HG02970 (cell line): ENCODE measurements around the gene VAC14.
A peak's percentile ranks its signal among the peaks of the same experiment; 100 is the strongest.
"Not testable (repeated sequence)": the region's sequence is repeated elsewhere in the genome, so short reads cannot be mapped to it uniquely, and the experiment has no call there.

Experiments used
- ATAC-seq: cut with Tn5 transposase; IDR thresholded peaks from one replicate; pipeline ENCODE4 v1.9.1; 2021; ENCODE audit warnings: mild to moderate bottlenecking, moderate library complexity, moderate number of reproducible peaks; ENCODE audit not compliant: unreplicated experiment, low FRiP score

The VAC14 gene

GRCh38 chr16:70800781-70801480 is at the start of gene VAC14:
Gene VAC14 (minus strand): TSS chr16:70801158. CDS start chr16:70800900, 258 bp downstream.
- ATAC-seq = peak; percentile 95

GRCh38 chr16:70823498-70824118 is 22.6 kb upstream of the VAC14 start:
- ATAC-seq = not testable (repeated sequence)

- not testable (repeated sequence) for ATAC-seq
These were observed 21.8 kb upstream of the VAC14 start for GRCh38 chr16:70822734-70823133.

GRCh38 chr16:70818088-70818487 is 17.1 kb upstream of the VAC14 start:
- not testable (repeated sequence) for ATAC-seq

GRCh38 chr16:70809392-70810060 is 8.6 kb upstream of the VAC14 start:
- no peak for ATAC-seq

- no peak for ATAC-seq
These were observed 7.4 kb upstream of the VAC14 start for GRCh38 chr16:70808371-70808770.

GRCh38 chr16:70805787-70806186 is 4.8 kb upstream of the VAC14 start:
- no peak for ATAC-seq

- no peak for ATAC-seq
These were observed 4.4 kb upstream of the VAC14 start for GRCh38 chr16:70805380-70805779.

GRCh38 chr16:70804734-70805169 is 3.8 kb upstream of the VAC14 start:
- ATAC-seq = no peak

- ATAC-seq = no peak
These were observed 3.3 kb upstream of the VAC14 start for GRCh38 chr16:70804153-70804733.

GRCh38 chr16:70803319-70803718 is 2.4 kb upstream of the VAC14 start:
- ATAC-seq = no peak

- ATAC-seq = no peak
These were observed 653 bp upstream of the VAC14 start for GRCh38 chr16:70801611-70802010.

- ATAC-seq = no peak
These were observed 647 bp downstream of the VAC14 start for GRCh38 chr16:70800311-70800710.

GRCh38 chr16:70796301-70796700 is 4.7 kb downstream of the VAC14 start:
- no peak for ATAC-seq

- ATAC-seq = no peak
These were observed 5.6 kb downstream of the VAC14 start for GRCh38 chr16:70795296-70795912.

- ATAC-seq = no peak
These were observed 7.0 kb downstream of the VAC14 start for GRCh38 chr16:70793851-70794502.

- no peak for ATAC-seq
These were observed 10.1 kb downstream of the VAC14 start for GRCh38 chr16:70790815-70791214.

GRCh38 chr16:70789595-70790447 is 11.1 kb downstream of the VAC14 start:
- ATAC-seq = no peak
